Measurements from ENCODE around the gene ANKRD53.

ANKRD53 gene

DNA sequence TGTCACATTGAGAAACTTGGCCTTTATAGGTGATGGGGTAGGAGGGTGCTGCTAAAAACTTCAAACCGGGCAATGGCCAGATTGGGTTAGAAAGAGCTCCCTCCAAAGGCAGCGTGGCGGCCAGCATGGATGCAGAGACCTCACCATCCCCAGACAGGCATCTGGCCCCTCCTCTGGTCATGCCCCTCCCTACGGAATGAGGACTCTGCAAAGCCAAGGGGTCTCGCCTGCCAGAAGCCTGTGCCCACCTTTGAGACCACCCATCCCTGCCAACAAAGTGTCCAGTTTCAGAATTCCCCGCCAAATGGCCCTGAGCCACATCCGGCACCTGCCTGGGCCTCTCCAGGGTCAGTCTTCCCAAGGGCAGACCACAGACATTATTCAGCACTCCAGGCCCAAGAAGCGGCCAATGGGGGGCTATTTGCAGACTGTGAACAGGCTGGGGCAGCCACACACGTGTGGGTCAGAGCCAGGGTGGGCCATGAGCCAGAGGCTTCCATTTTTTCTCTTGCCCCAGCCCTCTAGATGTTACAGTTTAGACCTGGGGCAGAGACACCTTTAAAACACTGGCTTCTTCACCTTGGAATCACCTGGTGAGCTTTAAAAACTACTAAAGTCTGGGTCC, 46.9 kb upstream of the ANKRD53 start:
- H3K36me3 ChIP-seq (ENCODE audit: insufficient read depth, low read length), result no peaks in the 10 kb centered on the region
- peaks cover 21% of the 10 kb centered on the region for H3K4me1 ChIP-seq (ENCODE audit: insufficient read depth, low read length, poor library complexity, severe bottlenecking)
- H3K27me3 ChIP-seq (ENCODE audit: insufficient read depth, low read length, poor library complexity, severe bottlenecking), result no peaks in the 10 kb centered on the region
- H3F3A ChIP-seq (ENCODE audit: low read depth), result no peaks in the 10 kb centered on the region
- peak overlapping the region; percentile 51 for H3K4me2 ChIP-seq (ENCODE audit: low read depth, low read length, poor library complexity, severe bottlenecking)
- no peak overlapping the region for H3K9ac ChIP-seq (ENCODE audit: low read depth, low read length, poor library complexity, severe bottlenecking)
- TF ChIP-seq, protein P1, sequence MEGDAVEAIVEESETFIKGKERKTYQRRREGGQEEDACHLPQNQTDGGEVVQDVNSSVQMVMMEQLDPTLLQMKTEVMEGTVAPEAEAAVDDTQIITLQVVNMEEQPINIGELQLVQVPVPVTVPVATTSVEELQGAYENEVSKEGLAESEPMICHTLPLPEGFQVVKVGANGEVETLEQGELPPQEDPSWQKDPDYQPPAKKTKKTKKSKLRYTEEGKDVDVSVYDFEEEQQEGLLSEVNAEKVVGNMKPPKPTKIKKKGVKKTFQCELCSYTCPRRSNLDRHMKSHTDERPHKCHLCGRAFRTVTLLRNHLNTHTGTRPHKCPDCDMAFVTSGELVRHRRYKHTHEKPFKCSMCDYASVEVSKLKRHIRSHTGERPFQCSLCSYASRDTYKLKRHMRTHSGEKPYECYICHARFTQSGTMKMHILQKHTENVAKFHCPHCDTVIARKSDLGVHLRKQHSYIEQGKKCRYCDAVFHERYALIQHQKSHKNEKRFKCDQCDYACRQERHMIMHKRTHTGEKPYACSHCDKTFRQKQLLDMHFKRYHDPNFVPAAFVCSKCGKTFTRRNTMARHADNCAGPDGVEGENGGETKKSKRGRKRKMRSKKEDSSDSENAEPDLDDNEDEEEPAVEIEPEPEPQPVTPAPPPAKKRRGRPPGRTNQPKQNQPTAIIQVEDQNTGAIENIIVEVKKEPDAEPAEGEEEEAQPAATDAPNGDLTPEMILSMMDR (conservative IDR thresholded peaks at IDR 0.05; ENCODE audit: low read length), result no peak
- no peak for TF ChIP-seq EZH2phosphoT487 (IDR thresholded peaks at IDR 0.05; ENCODE audit: borderline replicate concordance)
- no peaks in the 10 kb centered on the region for H3K79me2 ChIP-seq (ENCODE audit: insufficient read depth, low read length)
- no peaks in the 10 kb centered on the region for H3K9me3 ChIP-seq (ENCODE audit: insufficient read depth, low read depth, low read length)
- H2AFZ ChIP-seq (ENCODE audit: low read length), result no peak overlapping the region
- no peaks in the 10 kb centered on the region for H3K9me2 ChIP-seq (replicated peaks; ENCODE audit: low read depth, low read length)
- no peaks in the 10 kb centered on the region for H4K20me1 ChIP-seq (ENCODE audit: insufficient read depth, low read length, poor library complexity, severe bottlenecking)
- peak overlapping the region; percentile 3 for H3K4me3 ChIP-seq (ENCODE audit: low read length, poor library complexity, severe bottlenecking)

DNA sequence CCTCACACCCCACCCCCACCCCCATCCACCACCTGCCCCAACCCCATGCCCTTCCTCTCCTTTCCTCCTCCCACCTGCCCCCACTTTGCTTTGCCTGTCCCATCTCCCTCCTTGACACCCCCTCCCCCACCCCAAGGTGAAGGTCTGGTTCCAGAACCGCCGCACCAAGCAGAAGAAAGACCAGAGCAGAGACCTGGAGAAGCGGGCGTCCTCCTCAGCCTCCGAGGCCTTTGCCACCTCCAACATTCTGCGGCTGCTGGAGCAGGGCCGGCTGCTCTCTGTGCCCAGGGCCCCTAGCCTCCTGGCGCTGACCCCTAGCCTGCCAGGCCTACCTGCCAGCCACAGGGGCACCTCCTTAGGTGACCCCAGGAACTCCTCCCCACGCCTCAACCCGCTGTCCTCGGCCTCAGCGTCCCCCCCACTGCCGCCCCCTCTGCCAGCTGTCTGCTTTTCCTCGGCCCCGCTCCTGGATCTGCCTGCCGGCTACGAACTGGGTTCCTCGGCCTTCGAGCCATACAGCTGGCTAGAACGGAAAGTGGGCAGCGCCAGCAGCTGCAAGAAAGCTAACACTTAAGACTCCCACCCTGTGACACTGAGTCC, 45.7 kb upstream of the ANKRD53 start:
- Histone ChIP-seq H3K9ac (ENCODE audit: low read depth, low read length, poor library complexity, severe bottlenecking) (no peak overlapping the region), H3K4me1 (ENCODE audit: insufficient read depth, low read length, poor library complexity, severe bottlenecking) (peaks cover 21% of the 10 kb centered on the region), H2AFZ (ENCODE audit: low read length) (no peak overlapping the region), H3F3A (ENCODE audit: low read depth) (no peaks in the 10 kb centered on the region), H3K79me2 (ENCODE audit: insufficient read depth, low read length) (no peaks in the 10 kb centered on the region), H3K9me2 (replicated peaks; ENCODE audit: low read depth, low read length) (no peaks in the 10 kb centered on the region), H3K9me3 (ENCODE audit: insufficient read depth, low read depth, low read length) (no peaks in the 10 kb centered on the region), H3K27me3 (ENCODE audit: insufficient read depth, low read length, poor library complexity, severe bottlenecking) (no peaks in the 10 kb centered on the region), H3K4me2 (ENCODE audit: low read depth, low read length, poor library complexity, severe bottlenecking) (no peak overlapping the region), H3K4me3 (ENCODE audit: low read length, poor library complexity, severe bottlenecking) (no peak overlapping the region), H3K36me3 (ENCODE audit: insufficient read depth, low read length) (no peaks in the 10 kb centered on the region), H4K20me1 (ENCODE audit: insufficient read depth, low read length, poor library complexity, severe bottlenecking) (no peaks in the 10 kb centered on the region)
- TF ChIP-seq, protein P1 (conservative IDR thresholded peaks at IDR 0.05; ENCODE audit: low read length), result no peak
- TF ChIP-seq EZH2phosphoT487 (IDR thresholded peaks at IDR 0.05; ENCODE audit: borderline replicate concordance), result no peak

DNA sequence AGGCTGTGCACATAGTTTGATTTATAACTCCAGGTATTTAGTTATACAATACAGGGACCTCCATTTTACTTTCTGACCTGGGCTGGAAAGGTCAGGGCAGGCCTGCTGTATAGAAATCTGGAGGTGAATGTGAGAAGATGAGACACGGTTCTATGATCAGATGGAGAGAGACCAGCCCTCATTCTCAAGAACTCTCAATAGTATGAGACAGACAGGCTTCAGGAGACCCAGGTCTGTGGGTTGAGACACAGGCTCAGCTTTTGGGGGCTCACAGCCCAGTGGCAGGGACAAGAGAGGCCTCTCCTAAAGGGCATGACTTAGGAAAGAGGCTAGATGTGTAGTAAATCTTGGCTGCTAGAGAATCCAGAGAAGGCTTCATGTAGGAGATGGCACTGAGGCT, 43.4 kb upstream of the ANKRD53 start:
- H3K27me3 ChIP-seq (ENCODE audit: insufficient read depth, low read length, poor library complexity, severe bottlenecking), result no peaks in the 10 kb centered on the region
- no peak overlapping the region for H3K9ac ChIP-seq (ENCODE audit: low read depth, low read length, poor library complexity, severe bottlenecking)
- no peaks in the 10 kb centered on the region for H4K20me1 ChIP-seq (ENCODE audit: insufficient read depth, low read length, poor library complexity, severe bottlenecking)
- H3K79me2 ChIP-seq (ENCODE audit: insufficient read depth, low read length), result no peaks in the 10 kb centered on the region
- H3K9me2 ChIP-seq (replicated peaks; ENCODE audit: low read depth, low read length), result no peaks in the 10 kb centered on the region
- no peaks in the 10 kb centered on the region for H3K9me3 ChIP-seq (ENCODE audit: insufficient read depth, low read depth, low read length)
- H3F3A ChIP-seq (ENCODE audit: low read depth), result no peaks in the 10 kb centered on the region
- no peaks in the 10 kb centered on the region for H3K36me3 ChIP-seq (ENCODE audit: insufficient read depth, low read length)
- H3K4me2 ChIP-seq (ENCODE audit: low read depth, low read length, poor library complexity, severe bottlenecking), result no peak overlapping the region
- no peak overlapping the region for H2AFZ ChIP-seq (ENCODE audit: low read length)
- no peak overlapping the region for H3K4me3 ChIP-seq (ENCODE audit: low read length, poor library complexity, severe bottlenecking)
- TF ChIP-seq, protein P1 (conservative IDR thresholded peaks at IDR 0.05; ENCODE audit: low read length), result no peak
- TF ChIP-seq EZH2phosphoT487 (IDR thresholded peaks at IDR 0.05; ENCODE audit: borderline replicate concordance), result no peak
- peaks cover 21% of the 10 kb centered on the region for H3K4me1 ChIP-seq (ENCODE audit: insufficient read depth, low read length, poor library complexity, severe bottlenecking)

Measured in Loucy (cell line).